Stimulated activated naive CD8-positive, alpha-beta T cell treated with anti-CD3 and anti-CD28 coated beads, Interleukin-15, Interleukin-2, amounts not matched to agents 100 U/mL and 50 U/mL, for 24 hours (primary cell): ENCODE results near the gene GALNT9.
A peak's percentile ranks its signal among the peaks of the same experiment; 100 is the strongest.
"Not testable (repeated sequence)": the region's sequence is repeated elsewhere in the genome, so short reads cannot be mapped to it uniquely, and the experiment has no call there.

ENCODE experiments used
- ATAC-seq: fragments of 150-1000 bp; cut with Tn5 transposase; one replicate; pipeline ENCODE4 v1.10.0; 2021
- DNase-seq: peaks from one replicate; pipeline ENCODE4 v3.0.0; 2021

GALNT9 gene

DNA sequence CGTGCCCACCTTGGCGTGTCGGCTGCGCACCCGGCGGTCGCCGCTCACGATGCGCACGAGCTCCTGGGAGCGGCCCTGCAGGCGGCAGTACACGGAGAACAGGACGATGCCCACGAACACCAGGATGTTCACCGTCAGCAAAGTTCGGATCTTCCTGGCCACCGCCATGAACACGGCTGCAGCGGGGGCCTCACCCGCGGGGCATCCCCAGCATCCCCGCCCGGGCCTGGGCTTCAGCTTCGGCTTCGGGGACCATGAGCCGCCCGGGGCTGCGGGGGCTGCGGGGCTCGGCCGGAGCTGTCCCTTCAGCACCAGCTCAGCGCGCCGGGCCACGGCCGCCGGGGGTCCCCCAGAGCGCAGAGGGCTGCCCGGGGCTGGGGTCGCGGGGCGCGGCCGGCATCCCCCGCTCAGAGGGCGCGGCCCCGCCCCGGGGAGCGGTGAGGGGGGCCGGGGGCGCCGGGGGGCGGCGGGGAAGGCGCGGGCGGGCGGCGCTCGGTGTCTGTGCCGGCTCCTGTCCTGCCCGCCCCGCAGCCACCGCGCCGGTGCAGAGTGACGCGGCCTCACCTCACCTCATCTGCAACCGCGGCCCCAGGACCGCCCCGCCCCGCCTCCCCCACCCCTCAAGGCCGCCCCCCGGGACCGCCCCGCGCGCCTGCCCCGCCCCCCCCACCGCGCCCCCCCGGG, at the start of gene GALNT9:
TSS of gene GALNT9 (minus strand) at position 554 of the 684 bp plus-strand sequence. CDS start at position 168, 386 bp downstream.
- DNase-seq = peak; percentile 9

DNA sequence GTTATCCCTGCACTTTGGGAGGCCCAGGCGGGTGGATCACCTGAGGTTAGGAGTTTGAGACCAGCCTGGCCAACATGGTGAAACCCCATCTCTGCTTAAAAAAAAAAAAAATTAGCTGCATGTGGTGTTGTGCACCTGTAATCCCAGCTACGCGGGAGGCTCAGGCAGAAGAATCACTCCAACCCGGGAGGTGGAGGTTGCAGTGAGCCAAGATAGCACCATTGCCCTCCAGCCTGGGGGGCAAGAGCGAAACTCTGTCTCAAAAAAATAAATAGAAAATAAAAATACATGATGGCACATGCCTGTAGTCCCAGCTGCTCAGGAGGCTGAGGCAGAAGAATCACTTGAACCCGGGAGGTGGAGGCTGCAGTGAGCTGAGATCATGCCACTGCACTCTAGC, 49.7 kb upstream of the GALNT9 start:
- DNase-seq, ATAC-seq: not testable (repeated sequence)

More for the DNA sequence above, at the start of gene GALNT9:
- ATAC-seq = no peak

DNA sequence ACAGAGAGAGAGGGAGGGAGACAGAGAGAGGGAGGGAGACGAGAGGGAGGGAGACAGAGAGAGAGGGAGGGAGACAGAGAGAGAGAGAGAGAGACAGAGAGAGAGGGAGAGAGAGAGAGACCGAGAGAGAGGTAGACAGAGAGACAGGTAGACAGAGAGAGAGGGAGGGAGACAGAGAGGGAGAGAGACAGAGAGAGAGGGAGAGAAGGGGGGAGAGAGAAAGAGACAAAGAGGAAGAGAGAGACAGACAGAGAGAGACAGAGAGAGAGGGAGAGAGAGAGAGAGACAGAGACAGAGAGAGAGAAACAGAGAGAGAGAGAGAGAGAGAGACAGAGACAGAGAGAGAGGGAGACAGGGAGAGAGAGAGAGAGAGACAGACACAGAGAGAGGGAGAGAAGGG, 47.8 kb upstream of the GALNT9 start:
- DNase-seq (no peak), ATAC-seq (no peak)

DNA sequence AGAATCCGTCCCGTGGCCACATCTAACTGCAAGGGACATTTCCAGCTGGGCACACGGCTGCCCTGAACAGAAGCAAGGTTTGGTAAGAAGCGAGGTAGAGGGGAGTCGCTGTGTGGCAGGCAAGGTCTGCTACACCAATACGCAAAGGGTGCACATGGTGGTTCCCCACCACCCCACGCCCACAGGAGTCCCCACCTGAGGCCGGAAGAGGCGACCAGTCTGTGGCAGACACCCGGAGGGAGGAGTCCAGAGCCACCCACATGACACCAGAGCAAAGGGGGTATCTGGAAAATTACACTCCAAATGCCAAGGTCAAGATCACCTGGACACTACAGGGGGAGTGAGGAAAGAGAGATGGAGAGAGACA, 47.1 kb upstream of the GALNT9 start:
- no peak for ATAC-seq
- DNase-seq = no peak

DNA sequence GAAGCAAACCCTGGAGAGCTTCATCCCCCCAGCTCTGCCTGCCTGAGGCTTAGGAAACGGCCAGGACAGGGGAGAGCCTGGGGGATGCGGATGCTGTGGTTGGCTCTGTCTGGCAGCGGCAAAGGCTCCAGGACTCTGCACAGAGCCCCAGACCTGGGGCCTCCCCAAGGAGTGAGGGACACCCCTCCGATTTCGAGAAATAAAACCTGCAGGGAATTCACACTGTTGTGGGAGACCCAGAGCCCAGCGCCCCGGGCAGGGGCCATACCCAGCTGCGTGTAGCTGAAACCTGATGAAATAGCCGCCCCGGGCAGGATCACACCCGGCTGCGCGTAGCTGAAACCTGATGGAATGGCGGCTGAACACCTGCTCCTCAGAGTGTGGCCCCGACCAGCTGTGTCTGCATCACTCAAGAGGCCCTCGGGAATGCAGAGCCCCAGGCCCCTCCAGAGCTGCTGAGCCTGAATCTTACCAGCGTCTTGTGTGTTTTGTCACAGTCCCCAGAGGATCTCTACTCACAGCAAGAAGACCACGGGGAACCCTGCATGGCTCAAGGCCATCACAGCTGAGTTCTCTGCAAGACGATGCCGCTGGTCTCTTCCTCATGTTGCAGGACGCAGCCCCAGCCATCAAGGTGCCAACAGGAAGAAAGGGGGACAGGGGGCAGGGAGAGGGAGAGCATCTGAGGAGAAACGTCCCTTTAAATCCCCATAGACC, 46.5 kb upstream of the GALNT9 start:
- DNase-seq = no peak
- no peak for ATAC-seq

DNA sequence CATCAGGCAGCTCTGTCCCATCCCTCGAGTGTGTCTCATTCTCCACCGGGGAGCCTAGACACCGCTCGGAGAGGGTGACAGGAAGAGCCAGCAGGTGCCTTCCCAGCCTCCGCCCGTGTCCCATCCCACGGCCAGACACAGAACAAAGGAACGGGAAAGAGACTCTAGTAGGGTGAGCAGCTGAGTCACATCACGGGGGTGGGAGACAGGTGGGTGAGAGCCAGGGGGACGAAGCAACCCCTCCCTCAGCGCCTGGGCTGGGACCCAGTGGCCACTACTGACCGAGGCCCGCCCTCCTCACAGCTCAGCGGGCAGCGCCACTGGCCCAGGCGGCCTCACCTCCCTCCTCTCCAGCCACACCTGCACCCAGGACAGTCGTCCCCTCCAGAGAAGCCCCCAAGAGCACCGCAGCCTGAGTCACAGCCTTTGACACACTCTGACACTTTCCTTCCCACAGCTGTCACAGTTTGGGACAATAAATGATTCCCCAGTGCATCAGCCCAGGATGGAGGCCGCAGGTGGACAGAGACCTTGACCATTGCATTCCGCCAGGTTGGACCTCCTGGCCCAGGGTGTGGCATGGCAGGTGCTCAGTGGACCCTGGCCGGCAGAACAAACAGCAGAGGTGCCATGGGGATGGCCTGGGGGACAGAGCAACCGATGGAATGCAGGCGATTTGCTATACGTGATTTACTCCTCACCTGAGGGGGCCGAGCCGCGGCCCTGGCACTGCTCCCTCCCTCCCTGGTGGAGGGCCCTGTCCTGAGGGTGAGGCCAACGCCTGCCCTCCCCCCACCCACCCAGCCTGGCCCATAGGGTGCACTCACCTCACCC, 45.4 kb upstream of the GALNT9 start:
- no peak for DNase-seq
- ATAC-seq = no peak

DNA sequence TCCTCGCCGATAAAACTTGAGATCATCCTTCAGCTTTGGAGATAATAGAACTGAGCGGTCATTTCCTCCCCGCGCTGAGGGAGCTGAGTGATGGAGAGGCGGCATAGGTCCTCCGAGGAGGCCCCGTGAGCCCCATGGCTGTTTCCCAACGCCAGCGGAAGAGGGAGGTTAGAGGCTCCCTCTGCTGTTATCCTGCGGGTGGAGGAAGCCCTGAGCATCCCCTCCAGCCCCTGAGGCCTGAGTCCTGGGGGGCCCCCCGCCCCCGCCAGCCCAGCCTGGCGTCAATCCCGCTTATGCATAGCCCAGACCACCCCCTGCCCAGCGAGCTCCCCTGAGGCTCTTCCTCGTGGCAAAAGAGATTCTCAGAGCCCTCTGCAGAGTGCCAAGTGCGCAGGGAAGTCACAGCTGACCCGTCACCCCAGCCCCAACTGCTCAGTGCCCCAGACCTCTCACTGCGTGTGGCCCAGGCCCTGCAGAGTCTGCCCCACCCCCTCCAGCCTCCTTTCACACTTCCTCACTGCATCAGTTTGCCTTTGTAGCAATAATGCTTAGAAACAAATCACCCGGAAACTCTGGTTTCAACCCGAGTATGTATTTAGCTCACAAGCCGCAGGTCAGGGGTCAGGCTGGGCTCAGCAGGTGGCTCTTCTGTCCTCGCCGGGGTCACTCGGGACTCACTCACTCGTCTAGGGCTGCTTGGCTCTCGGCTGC, 44.7 kb upstream of the GALNT9 start:
- DNase-seq (no peak), ATAC-seq (no peak)

DNA sequence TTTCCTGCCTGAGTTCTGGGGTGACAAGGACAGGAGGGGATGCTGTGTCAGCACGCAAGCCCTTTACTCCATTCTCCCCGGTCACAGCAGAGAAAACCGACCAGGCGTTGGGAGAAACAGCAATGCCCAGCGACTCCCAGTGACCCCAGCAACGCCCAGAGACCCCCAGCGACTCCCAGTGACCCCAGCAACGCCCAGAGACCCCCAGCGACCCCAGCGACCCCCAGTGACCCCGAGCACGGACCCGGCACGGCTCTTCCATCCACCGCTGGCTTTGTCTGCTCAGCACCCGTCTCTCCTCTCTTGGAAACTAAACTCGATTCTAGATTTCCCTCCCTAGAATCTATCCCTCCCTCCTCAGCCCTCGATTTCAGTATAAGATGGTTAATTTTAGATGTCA, 38.5 kb upstream of the GALNT9 start:
- DNase-seq = no peak
- no peak for ATAC-seq

DNA sequence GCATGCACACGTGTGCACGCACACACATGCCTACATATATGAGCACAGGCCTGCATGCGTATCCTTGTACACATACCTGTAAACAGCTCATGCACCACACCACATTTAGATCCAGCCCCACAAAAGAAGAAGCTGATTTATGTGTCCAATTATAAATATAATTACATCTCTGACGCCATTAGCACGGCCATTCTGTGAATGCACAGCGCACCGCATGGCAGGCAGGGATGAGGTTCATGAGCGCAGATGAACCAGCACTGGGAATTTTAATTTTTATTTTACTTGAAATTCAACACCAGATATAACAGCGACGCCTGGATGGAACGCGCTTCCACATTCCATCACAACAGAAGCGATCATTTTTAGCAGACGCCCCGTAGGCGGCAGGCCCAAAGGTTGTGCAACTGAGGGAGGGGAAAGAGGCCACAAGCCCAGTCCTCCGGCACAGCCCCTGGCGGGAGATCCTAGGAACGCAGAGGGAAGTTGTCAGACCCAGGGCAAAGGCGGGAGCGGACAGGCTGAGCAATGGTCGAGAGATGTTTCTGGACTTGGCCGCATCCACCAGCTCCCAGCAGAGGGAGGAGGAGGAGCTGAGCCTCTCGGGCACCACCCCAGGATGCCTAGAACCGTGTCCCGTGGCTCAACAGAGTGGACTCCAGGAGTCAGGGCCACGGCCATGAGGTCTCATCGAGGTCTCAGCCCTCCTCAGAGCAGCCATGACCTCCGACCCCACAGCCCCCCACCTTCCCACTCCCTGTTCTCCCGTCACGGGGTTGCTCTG, 37.9 kb upstream of the GALNT9 start:
- no peak for ATAC-seq
- DNase-seq = no peak

DNA sequence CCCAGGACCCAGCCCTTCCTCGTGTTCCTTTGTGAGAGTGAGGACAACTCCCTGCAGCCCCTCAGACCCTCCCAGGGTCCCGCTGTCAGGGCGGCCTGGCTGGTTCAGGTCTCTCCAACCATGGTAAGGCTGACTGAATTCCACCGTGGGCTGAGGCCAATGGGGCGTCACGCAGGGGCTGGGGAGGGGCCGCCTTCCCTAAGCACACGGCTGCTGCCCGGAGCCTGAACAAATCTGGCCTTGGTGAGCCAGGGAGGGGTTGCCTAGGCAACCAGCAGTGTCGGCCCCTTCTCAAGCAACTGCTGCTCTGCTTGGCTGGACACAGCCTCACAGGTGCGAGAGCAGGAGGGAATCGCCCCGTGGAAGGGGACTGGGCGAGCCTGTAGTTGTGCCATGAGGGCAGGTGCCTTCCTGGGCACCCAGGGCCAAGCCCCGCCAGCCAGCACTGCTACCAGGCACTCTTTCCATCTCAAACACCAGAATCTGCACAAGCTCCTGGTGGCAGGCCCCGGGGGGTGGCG, 37.0 kb upstream of the GALNT9 start:
- ATAC-seq (no peak), DNase-seq (no peak)

DNA sequence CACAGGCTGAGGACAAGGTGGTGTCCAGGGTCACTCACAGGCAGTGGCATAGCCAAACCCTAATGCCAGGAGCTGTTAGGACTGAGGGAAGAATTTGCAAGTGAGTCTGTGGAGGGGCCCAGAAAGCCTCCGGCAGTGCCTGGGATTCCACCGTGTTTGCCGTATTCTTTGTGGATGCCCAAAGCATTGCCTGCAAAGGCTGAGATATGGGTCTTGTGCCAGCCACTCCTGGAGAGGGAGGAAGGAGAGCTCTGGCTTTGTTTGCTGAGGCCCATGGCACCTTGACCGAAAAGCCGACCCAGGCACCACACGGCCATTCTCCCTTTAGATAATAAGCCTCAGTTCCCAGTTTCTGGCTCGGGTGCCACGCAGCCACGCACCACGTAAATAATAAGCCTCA, 35.8 kb upstream of the GALNT9 start:
- no peak for DNase-seq
- ATAC-seq = no peak

DNA sequence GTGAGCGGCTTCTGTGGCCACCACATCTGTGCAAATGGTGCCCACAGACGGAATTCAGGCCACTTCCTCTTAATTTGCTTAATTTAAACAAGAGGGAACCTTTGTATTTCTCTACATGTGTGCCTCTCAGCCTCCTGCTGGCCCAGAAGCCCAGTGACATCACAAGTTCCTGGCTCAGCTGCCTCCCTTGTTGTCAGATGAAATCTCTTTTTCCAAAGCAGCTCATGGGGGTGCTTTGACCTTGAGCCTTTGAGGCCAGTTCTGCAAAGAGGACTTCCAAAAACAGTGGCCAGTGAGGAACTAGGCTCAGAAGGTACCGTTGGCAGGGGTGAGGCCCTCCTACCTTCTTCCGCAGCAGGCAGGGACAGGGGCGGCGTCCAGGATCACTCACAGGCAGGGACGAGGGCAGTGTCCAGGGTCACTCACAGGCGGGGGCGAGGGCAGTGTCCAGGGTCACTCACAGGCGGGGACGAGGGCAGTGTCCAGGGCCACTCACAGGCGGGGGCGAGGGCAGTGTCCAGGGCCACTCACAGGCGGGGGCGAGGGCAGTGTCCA, 35.0 kb upstream of the GALNT9 start:
- no peak for ATAC-seq
- no peak for DNase-seq

DNA sequence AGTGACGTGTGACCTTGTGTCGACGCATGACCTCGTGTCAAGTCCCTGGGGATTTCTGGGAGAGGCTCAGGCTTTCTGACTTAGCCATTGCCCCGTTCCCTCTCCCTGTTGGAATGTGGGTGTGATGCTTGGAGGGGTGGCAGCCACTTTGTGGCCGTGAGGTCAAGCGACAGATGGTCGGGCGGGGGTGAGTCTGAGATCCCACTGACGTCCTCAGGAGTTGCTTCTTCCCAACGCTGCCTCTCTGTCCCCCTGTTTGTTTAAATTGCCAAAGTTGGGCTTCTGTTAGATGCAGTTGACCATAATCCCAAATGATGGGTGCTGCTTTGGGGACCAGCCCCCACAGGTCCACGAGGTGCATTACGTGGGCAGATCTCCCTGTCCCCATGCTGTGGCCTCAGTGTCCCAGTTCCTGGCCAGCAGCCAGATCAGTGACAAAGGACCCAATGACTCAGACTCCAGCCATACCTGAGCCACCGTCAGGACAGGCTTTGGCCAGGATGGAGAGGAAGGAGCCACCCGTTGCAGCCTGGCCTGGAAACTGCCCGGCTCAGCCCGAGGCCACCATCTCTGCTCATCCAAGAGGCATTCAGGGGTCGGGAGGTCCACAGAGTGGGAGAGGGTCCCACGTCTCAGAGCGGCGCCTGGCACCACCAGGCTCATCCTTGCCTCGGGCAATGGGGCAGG, 34.4 kb upstream of the GALNT9 start:
- DNase-seq = no peak
- ATAC-seq = no peak

DNA sequence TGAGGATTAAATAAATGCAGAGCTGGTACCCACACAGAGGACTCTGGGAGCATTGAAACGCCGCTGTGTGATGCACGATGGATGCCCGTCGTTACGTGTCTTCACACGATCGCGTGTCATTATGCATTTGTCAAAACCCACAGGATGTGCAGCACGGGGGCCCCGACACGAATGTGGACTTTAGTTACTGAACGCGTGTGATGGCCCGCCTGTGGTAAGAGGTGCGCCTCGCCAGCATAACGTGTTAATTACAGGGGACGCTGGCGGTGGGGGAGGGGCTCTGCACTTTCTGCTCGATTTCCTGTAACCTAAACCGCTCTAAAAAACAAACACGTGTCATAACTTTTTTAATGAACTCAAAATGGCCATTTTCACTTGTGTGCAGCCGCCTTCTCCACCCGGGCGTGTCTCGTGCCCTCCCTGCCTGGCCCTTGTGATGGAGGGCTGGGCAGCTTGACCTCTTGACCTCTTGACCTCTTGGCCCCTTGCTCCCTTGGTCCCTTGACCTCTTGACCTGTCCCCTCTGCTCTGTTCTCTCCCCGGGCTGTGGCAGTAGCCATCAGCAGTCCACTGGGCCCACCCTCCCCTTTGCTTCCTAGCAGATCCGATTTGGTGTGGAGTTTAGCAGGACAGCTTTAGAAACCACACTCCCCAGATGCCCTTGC, 33.7 kb upstream of the GALNT9 start:
- no peak for ATAC-seq
- DNase-seq = no peak

DNA sequence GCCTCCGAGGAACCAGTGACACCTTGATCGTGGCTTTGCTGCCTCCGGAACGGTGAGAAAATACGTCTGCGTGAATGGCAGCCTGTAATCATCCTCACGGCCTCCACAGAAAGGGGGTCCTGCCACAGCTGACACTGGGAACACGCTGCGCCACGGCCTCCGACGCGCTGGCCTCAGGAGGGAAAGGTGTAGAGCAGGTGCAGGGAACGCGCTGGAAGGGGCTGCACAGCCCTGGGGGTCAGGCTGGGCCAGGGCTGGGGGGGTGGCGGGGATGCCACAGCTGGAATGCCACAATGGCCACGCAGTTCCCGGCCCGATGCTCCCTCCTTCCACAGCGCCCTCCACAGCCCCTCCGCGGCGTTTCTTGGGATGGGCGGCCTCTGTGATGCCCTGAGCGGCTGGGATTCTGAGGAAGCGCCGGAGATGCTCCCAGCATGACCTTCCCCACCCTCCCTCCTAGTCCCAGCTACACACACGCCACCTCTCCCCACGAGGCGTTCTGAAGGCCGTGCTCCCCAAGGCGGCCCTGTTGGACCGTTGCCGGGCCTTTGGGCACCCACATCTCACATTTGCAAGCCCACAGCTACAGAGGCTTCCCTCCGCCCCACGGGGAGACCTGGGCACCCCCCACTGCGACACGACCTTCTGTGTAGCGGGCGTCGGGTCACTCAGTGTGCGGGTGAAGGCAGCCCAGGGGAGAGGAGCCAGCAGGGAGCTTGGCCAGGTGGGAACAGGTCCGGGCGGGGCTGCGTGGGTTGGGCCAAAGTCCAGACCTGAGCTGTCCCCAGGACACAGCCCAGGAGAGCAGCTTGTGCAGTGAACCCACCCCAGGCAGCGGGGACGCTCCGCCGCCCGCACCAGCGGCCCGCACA, 31.8 kb upstream of the GALNT9 start:
- ATAC-seq (no peak), DNase-seq (no peak)

DNA sequence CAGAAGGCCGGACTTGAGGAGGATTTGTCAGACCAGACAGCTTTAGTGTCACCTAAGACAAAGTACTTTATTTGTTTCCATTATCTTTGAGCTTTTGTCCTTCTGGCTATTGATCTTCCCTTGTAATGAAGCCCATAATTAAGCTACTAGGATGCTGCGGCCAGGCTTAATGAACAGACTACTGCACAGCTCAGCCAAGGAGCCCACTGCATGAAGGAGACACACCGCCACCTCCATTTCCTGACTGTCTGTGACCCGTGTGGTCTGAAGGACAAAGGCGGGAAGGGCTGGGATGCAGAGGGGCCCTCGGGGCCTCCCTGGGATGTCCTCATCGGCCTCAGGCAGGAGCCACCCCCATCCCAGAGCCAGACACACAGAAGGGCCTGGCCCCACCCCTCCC, 31.0 kb upstream of the GALNT9 start:
- ATAC-seq (no peak), DNase-seq (no peak)

DNA sequence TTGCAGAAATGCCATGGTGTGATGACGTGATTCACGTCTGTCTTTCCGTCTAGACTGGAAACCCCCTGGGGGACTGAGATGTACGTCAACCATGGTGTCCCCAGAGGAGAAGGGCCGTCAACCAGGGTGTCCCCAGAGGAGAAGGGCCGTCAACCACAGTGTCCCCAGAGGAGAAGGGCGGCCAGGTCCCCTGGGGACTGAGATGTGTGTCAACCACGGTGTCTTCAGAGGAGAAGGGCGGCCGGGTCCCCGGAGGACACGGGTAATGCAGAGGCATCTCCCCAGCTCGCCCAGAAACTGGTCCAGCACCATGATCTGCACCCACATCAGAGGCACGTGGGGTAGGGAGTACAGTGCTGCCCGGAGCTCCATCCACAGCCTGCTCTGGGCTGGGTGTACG, 30.6 kb upstream of the GALNT9 start:
- no peak for DNase-seq
- no peak for ATAC-seq

DNA sequence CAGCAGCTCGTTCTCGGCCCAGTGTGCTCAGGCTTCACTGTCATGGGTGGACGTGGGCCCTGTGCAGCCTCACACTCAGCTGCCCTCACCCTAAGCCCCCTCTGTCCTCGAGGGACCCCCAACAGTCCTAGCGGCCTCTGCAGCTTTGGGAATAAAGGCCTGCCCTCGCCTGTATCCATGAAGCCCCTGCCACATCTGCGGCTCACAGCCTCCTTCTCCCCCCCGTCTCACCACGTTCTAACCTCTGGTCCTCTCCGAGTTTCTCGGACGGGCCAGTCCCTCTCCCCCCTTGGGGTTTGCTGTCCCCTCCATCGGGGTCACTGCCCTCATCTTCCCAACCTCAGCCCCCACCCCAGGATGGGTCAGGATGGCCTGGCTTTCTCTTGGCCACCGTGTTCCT, 30.2 kb upstream of the GALNT9 start:
- DNase-seq (no peak), ATAC-seq (no peak)
